ENCODE measurements around the gene KCNF1. TPM values are rescaled to one million over a fixed set of nuclear protein-coding genes. Genes with fewer than 3 reads are reported as not detected.
A peak's percentile ranks its signal among the peaks of the same experiment; 100 is the strongest.

The KCNF1 gene
- total and polyA plus RNA-seq, 2 of the 8 experiments (the other 6 are each of a cell fraction or from before 2014, with no cell fraction given), result 0.48 to 1.5 TPM

- ChIA-PET CTCF (ENCODE audit: partially characterized antibody) (interaction anchor here (0.8 to 6.8 kb wide), 17 partner anchors 10 to 703 kb away, joined by 3 to 38 read pairs (median 4); partner anchors contain the start of gene KCNF1), POLR2A (ENCODE audit: partially characterized antibody) (no interaction called here)
- no peak overlapping the region; a peak in 1 of 7 replicates for H3K9ac ChIP-seq (replicated peaks in 1 of 4; ENCODE audit: extremely low read depth in 1 of 4, low read depth in 3 of 4, low read length in 3 of 4)
- peak; percentile 36 for FAIRE-seq
- no peak overlapping the region for H3K56ac ChIP-seq (replicated peaks; ENCODE audit: insufficient read length, low read depth, low read length)
- DNase-seq (ENCODE audit: low read depth in 1 of 2, low spot score in 2 of 2), result no peak
- H2BK15ac ChIP-seq (ENCODE audit: low read length), result no peak overlapping the region
- H3K4me2 ChIP-seq (ENCODE audit: insufficient read depth in 1 of 2, low read depth in 2 of 2, low read length in 2 of 2), result no peak overlapping the region
- no peak overlapping the region for H3K4ac ChIP-seq (replicated peaks; ENCODE audit: insufficient read length, low read depth, low read length)
- peak overlapping the region; percentile 86; the same call in 1 of the 2 replicates for H4K8ac ChIP-seq (ENCODE audit: extremely low read depth, insufficient read depth, low read length)
- H3K79me1 ChIP-seq (ENCODE audit: low read depth, low read length), result no peaks in the 10 kb centered on the region
- no peaks in the 10 kb centered on the region for H3K27me3 ChIP-seq (replicated peaks in 1 of 4; ENCODE audit: control insufficient read depth in 3 of 4, extremely low read depth in 1 of 4, insufficient read depth in 3 of 4, low read length in 3 of 4)
- H4K5ac ChIP-seq (ENCODE audit: insufficient read length, low read depth, low read length), result no peak overlapping the region
- no peak overlapping the region for H2AK5ac ChIP-seq (ENCODE audit: low read depth, low read length)
- no peaks in the 10 kb centered on the region for H3K23me2 ChIP-seq (ENCODE audit: low read depth, low read length)
- 79% methylated on average over 17 of the region's 22 CpGs; no CpG with 5 or more reads in 1 of the 2 experiments for WGBS, 2 experiments (ENCODE audit: extremely low coverage in 1 of 2, insufficient coverage in 1 of 2, insufficient read length in 1 of 2, insufficient replicate concordance in 2 of 2, low coverage in 1 of 2, low lambda C conversion rate in 2 of 2, missing lambda C conversion rate in 1 of 2)
- H3K79me2 ChIP-seq (ENCODE audit: control insufficient read depth in 1 of 2, insufficient read depth in 2 of 2, low read length in 2 of 2), result no peaks in the 10 kb centered on the region
- no peaks in the 10 kb centered on the region for H3K36me3 ChIP-seq (ENCODE audit: control insufficient read depth in 2 of 4, insufficient read depth in 4 of 4, low read length in 3 of 4)
- no peak overlapping the region for H2BK20ac ChIP-seq (ENCODE audit: low read length)
- peaks cover 2 to 23% (median 10%) of the 10 kb centered on the region in 4 experiments; a peak in 5 of 7 replicates for H3K4me1 ChIP-seq (replicated peaks in 1 of 4; ENCODE audit: control insufficient read depth in 3 of 4, insufficient read depth in 4 of 4, low read length in 3 of 4)
- H2BK12ac ChIP-seq (ENCODE audit: low read depth, low read length), result no peak overlapping the region
- H2BK5ac ChIP-seq (ENCODE audit: low read depth, low read length), result peak overlapping the region; percentile 75; the same call in 1 of the 2 replicates
- H4K20me1 ChIP-seq (replicated peaks in 1 of 2; ENCODE audit: control insufficient read depth in 1 of 2, insufficient read depth in 2 of 2, low read length in 2 of 2), result no peaks in the 10 kb centered on the region
- H2BK120ac ChIP-seq (replicated peaks; ENCODE audit: low read depth, low read length), result no peak overlapping the region
- H4K91ac ChIP-seq (replicated peaks; ENCODE audit: insufficient read length, low read length), result no peak overlapping the region
- H3K27ac ChIP-seq (ENCODE audit: low read depth, low read length), result no peak overlapping the region
- H3K9me3 ChIP-seq (ENCODE audit: insufficient read depth in 2 of 2, low read depth in 1 of 2, low read length in 1 of 2), result no peaks in the 10 kb centered on the region
- H3K18ac ChIP-seq (ENCODE audit: extremely low read depth, low read length), result no peak overlapping the region; the same call in 1 of the 2 replicates
- no peak overlapping the region for H3K4me3 ChIP-seq (ENCODE audit: extremely low read depth in 1 of 4, insufficient read depth in 2 of 4, low read depth in 3 of 4, low read length in 4 of 4)
- H2AFZ ChIP-seq (ENCODE audit: low read length), result peak overlapping the region; percentile 49; the same call in 1 of the 2 replicates
- H3K14ac ChIP-seq (ENCODE audit: insufficient read length), result no peak overlapping the region
- H3K23ac ChIP-seq (ENCODE audit: insufficient read length), result no peak overlapping the region
- no peak for TF ChIP-seq RNF2 (IDR thresholded peaks at IDR 0.05; ENCODE audit: borderline replicate concordance, low read depth, low read length, missing control alignments, poor library complexity, severe bottlenecking)
- no peak for TF ChIP-seq EGR1 (IDR thresholded peaks at IDR 0.05; ENCODE audit: borderline replicate concordance, low read depth, low read length)
- TF ChIP-seq, protein P1, sequence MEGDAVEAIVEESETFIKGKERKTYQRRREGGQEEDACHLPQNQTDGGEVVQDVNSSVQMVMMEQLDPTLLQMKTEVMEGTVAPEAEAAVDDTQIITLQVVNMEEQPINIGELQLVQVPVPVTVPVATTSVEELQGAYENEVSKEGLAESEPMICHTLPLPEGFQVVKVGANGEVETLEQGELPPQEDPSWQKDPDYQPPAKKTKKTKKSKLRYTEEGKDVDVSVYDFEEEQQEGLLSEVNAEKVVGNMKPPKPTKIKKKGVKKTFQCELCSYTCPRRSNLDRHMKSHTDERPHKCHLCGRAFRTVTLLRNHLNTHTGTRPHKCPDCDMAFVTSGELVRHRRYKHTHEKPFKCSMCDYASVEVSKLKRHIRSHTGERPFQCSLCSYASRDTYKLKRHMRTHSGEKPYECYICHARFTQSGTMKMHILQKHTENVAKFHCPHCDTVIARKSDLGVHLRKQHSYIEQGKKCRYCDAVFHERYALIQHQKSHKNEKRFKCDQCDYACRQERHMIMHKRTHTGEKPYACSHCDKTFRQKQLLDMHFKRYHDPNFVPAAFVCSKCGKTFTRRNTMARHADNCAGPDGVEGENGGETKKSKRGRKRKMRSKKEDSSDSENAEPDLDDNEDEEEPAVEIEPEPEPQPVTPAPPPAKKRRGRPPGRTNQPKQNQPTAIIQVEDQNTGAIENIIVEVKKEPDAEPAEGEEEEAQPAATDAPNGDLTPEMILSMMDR (IDR thresholded peaks at IDR 0.05; ENCODE audit: control extremely low read depth in 1 of 3, insufficient read depth in 1 of 3, low read depth in 1 of 3, low read length in 3 of 3), result peak in 2 of 3 experiments; percentile 4 to 5; a peak in 1 of 4 replicates
- TF ChIP-seq GABPA (IDR thresholded peaks at IDR 0.05; ENCODE audit: borderline replicate concordance, insufficient read depth, low read length), result no peak
- TF ChIP-seq PHF8 (conservative IDR thresholded peaks at IDR 0.05; ENCODE audit: low read depth, low read length), result no peak
- TF ChIP-seq HDAC2 (IDR thresholded peaks at IDR 0.05; ENCODE audit: borderline replicate concordance in 1 of 2, low read depth in 2 of 2, low read length in 2 of 2), result no peak
These were observed 31.8 kb upstream of the KCNF1 start for GRCh38 chr2:10879624-10880585.
